Endothelial cell of umbilical vein (primary cell): Measurements from ENCODE around the gene GLP1R. TPM values are rescaled to one million over a fixed set of nuclear protein-coding genes. Genes with fewer than 3 reads are reported as not detected.

Source experiments
- BruUV-seq: library from RNA; stranded (reverse); fragments of 400-500 nt; replicated peaks from 2 replicates; lab custom pipeline; 2021; lab: Mats Ljungman, UMichigan
- CTCF ChIA-PET: fragments of 300-600, 350-600 bp; sonication (Branson Sonifier 250); formaldehyde crosslinking; loops from one replicate; lab custom pipeline; 2021; ENCODE audit warnings: antibody characterized with exemption, inconsistent platforms; lab: Charles Lee
- POLR2A ChIA-PET: fragments of 300-600, 350-600 bp; sonication (Branson Sonifier 250); formaldehyde crosslinking; loops from one replicate; lab custom pipeline; 2021; ENCODE audit warnings: antibody characterized with exemption, inconsistent platforms; lab: Charles Lee
- DNase-seq: peaks from one replicate; pipeline ENCODE4 v3.0.0-alpha.2; 2011; ENCODE audit warnings: low read depth, low spot score
- FAIRE-seq: peaks from 2 replicates; lab custom pipeline; 2011; peaks lifted over from hg19 to GRCh38; lab: Jason Lieb, UNC
- H2AFZ ChIP-seq: 2 replicates; pipeline ENCODE4 v1.6.0; 2012; ENCODE audit warnings: low read depth, low read length, control low read depth, inconsistent platforms
- H3K27ac ChIP-seq: 2 replicates; pipeline ENCODE4 v1.5.1; 2011; ENCODE audit warnings: low read depth, mild to moderate bottlenecking, control low read depth, low read length, moderate library complexity; ENCODE audit not compliant: insufficient read depth
- H3K27me3 ChIP-seq, 2 experiments: 2 replicates each; pipeline versions ENCODE4 v1.6.0 to v1.6.1; 2011; ENCODE audit warnings: low read length in 2 of 2, mixed read lengths in 1 of 2; ENCODE audit not compliant: control insufficient read depth in 2 of 2, insufficient read depth in 2 of 2
- H3K36me3 ChIP-seq, 2 experiments: 2 replicates in 1 of 2; 3 replicates in 1 of 2; pipeline ENCODE4 v1.5.1; 2011; ENCODE audit warnings: low read length in 2 of 2, mild to moderate bottlenecking in 1 of 2, moderate library complexity in 1 of 2; ENCODE audit not compliant: control insufficient read depth in 2 of 2, insufficient read depth in 2 of 2; ENCODE audit errors: extremely low read depth in 1 of 2
- H3K4me1 ChIP-seq: 3 replicates; pipeline ENCODE4 v1.5.1; 2011; ENCODE audit warnings: mild to moderate bottlenecking, low read length; ENCODE audit not compliant: control insufficient read depth, insufficient read depth; ENCODE audit errors: extremely low read depth
- H3K4me2 ChIP-seq: 2 replicates; pipeline ENCODE4 v1.6.1; 2011; ENCODE audit warnings: low read length, control low read depth, mixed read lengths; ENCODE audit not compliant: insufficient read depth
- H3K4me3 ChIP-seq, 3 experiments: fragments of 200-600 bp in 1 of 3; sonication (generic), shearing (Covaris generic) in 1 of 3; replicated peaks in 1 of 3; 2 replicates each; pipeline ENCODE4 v1.5.1; 2011 to 2016; ENCODE audit warnings: control low read depth in 3 of 3, low read length in 3 of 3, mild to moderate bottlenecking in 2 of 3, inconsistent platforms in 1 of 3, low read depth in 1 of 3, moderate library complexity in 1 of 3; ENCODE audit not compliant: insufficient read depth in 1 of 3
- H3K79me2 ChIP-seq: 2 replicates; pipeline ENCODE4 v1.6.0; 2012; ENCODE audit warnings: low read length, inconsistent platforms; ENCODE audit not compliant: control insufficient read depth, insufficient read depth
- H3K9ac ChIP-seq: replicated peaks from 2 replicates; pipeline ENCODE3; 2011; ENCODE audit warnings: low read length, control low read depth; ENCODE audit not compliant: insufficient read depth; ENCODE audit errors: extremely low read depth
- H3K9me1 ChIP-seq: replicated peaks from 3 replicates; pipeline ENCODE4 v1.6.0; 2011; ENCODE audit warnings: mild to moderate bottlenecking, low read length; ENCODE audit not compliant: control insufficient read depth, insufficient read depth; ENCODE audit errors: extremely low read depth
- H3K9me3 ChIP-seq: replicated peaks from 2 replicates; pipeline ENCODE4 v1.5.1; 2012; ENCODE audit warnings: low read length, inconsistent platforms; ENCODE audit not compliant: control insufficient read depth, insufficient read depth
- H4K20me1 ChIP-seq: replicated peaks from 2 replicates; pipeline ENCODE3; 2011; ENCODE audit warnings: mild to moderate bottlenecking, low read length; ENCODE audit not compliant: control insufficient read depth, insufficient read depth; ENCODE audit errors: extremely low read depth
- FOS ChIP-seq: IDR thresholded peaks from 2 replicates; pipeline ENCODE4 v1.6.1; 2011; ENCODE audit warnings: mild to moderate bottlenecking, low read length, moderate library complexity, borderline replicate concordance; ENCODE audit not compliant: insufficient read depth
- JUN ChIP-seq: IDR thresholded peaks from 2 replicates; pipeline ENCODE4 v1.6.1; 2011; ENCODE audit warnings: borderline replicate concordance, low read depth; ENCODE audit not compliant: insufficient read length, insufficient read depth
- MYC ChIP-seq: IDR thresholded peaks from one replicate; pipeline ENCODE4 v1.6.1; 2011; ENCODE audit warnings: mild to moderate bottlenecking, low read depth, low read length
- POLR2A ChIP-seq: IDR thresholded peaks from 2 replicates; pipeline ENCODE4 v1.6.1; 2012; ENCODE audit warnings: low read depth, mild to moderate bottlenecking, control low read depth, low read length
- POLR2AphosphoS5 ChIP-seq: IDR thresholded peaks from 2 replicates; pipeline ENCODE4 v1.6.1; 2012; ENCODE audit warnings: low read depth, mild to moderate bottlenecking, control low read depth, low read length, moderate library complexity; ENCODE audit not compliant: insufficient read depth
- dilution Hi-C: fragments of 300-500 bp; cut with MboI; formaldehyde crosslinking; loops from one replicate; pipeline ENCODE4 v1.15.0; 2019; ENCODE audit warnings: low sequenced_read_pairs; ENCODE audit not compliant: extremely low pct_ligation_motif_present
- intact Hi-C: fragments of 100-400 bp; cut with micrococcal nuclease; formaldehyde crosslinking; loops from one replicate; pipeline ENCODE4 v1.10.0; 2022
- polyA plus RNA-seq, 4 experiments: library from polyadenylated mRNA; depleted of rRNA in 3 of 4; stranded (reverse) in 3 of 4; unstranded in 1 of 4; fragments of >200 nt; gene quantifications; 2 replicates each; pipeline versions ENCODE4 v1.2.1 to v1.2.3, GENCODE V29; 2011 to 2012; ENCODE audit warnings: missing spikeins in 1 of 4
- total RNA-seq: library from RNA; stranded (reverse); gene quantifications from 2 replicates; pipeline ENCODE4 v1.2.3, GENCODE V29; 2021
- TF ChIP-seq, protein P1 (sequence below): IDR thresholded peaks from 2 replicates; pipeline ENCODE4 v1.6.1; 2011; ENCODE audit not compliant: insufficient read depth, insufficient read length
- TF ChIP-seq, protein P2 (sequence below), 2 donors: IDR thresholded peaks; 1 replicate in 1 of 2; 2 replicates in 1 of 2; pipeline ENCODE4 v1.5.1; 2011; ENCODE audit warnings: low read length in 2 of 2, mild to moderate bottlenecking in 2 of 2, moderate library complexity in 2 of 2, control low read depth in 1 of 2, inconsistent platforms in 1 of 2, low read depth in 1 of 2; ENCODE audit not compliant: insufficient read depth in 1 of 2; ENCODE audit errors: extremely low read depth in 1 of 2

Gene GLP1R
- total and polyA plus RNA-seq, 2 donors (not counting 3 experiments of a cell fraction or from before 2014, with no cell fraction given): not detected

DNA sequence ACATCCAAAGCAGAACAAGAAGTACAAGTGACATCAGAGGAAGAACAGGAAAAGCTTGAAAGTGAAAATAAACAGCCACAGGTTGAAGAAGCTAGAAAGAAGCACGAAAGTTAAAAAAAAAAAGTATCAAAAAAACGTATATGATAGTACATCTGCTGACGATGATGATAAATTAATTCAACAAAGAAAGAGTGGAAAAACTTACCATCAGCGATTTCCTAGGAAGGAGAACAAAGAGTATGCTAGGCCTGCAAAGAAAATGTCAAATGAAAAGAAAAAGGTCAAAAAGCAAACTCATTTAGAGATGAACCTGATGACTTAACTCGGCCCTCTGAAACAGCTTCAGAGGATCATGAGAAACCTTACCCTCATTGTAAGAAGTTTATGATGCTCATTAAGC is 62.7 kb downstream of the GLP1R start:
- Histone ChIP-seq H3K9ac (no peak overlapping the region), H3K79me2 (no peaks in the 10 kb centered on the region), H3K4me1 (peaks cover 13% of the 10 kb centered on the region), H3K36me3 (peaks cover 0 to 1% of the 10 kb centered on the region in 2 experiments), H3K27me3 (no peaks in the 10 kb centered on the region), H4K20me1 (no peaks in the 10 kb centered on the region), H2AFZ (no peak overlapping the region), H3K4me3 (no peak overlapping the region), H3K9me3 (no peaks in the 10 kb centered on the region), H3K27ac (no peak overlapping the region), H3K4me2 (no peak overlapping the region), H3K9me1 (no peaks in the 10 kb centered on the region)
- FAIRE-seq: no peak
- intact Hi-C loops: no loop called here
- ChIA-PET POLR2A (no interaction called here), CTCF (interaction anchor here (1.1 kb wide), 1 partner anchor 8 kb away, joined by 3 read pairs; no protein-coding TSS in a partner anchor)
- no peak for TF ChIP-seq POLR2AphosphoS5
- TF ChIP-seq POLR2A: no peak
- TF ChIP-seq, protein P1, sequence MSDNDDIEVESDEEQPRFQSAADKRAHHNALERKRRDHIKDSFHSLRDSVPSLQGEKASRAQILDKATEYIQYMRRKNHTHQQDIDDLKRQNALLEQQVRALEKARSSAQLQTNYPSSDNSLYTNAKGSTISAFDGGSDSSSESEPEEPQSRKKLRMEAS: no peak
- TF ChIP-seq, protein P2, sequence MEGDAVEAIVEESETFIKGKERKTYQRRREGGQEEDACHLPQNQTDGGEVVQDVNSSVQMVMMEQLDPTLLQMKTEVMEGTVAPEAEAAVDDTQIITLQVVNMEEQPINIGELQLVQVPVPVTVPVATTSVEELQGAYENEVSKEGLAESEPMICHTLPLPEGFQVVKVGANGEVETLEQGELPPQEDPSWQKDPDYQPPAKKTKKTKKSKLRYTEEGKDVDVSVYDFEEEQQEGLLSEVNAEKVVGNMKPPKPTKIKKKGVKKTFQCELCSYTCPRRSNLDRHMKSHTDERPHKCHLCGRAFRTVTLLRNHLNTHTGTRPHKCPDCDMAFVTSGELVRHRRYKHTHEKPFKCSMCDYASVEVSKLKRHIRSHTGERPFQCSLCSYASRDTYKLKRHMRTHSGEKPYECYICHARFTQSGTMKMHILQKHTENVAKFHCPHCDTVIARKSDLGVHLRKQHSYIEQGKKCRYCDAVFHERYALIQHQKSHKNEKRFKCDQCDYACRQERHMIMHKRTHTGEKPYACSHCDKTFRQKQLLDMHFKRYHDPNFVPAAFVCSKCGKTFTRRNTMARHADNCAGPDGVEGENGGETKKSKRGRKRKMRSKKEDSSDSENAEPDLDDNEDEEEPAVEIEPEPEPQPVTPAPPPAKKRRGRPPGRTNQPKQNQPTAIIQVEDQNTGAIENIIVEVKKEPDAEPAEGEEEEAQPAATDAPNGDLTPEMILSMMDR (IDR thresholded peaks at IDR 0.05; ENCODE audit: extremely low read depth in 1 of 2, insufficient read depth in 1 of 2, low read depth in 1 of 2, low read length in 2 of 2): no peak
- no peak for TF ChIP-seq JUN
- no peak for TF ChIP-seq MYC
- TF ChIP-seq FOS: no peak
- no peak for DNase-seq
- dilution Hi-C loops: no loop called here
- BruUV-seq: no TSS peak
